IMR-90 (cell line): ENCODE results near the gene NUMA1. TPM values are rescaled to one million over a fixed set of nuclear protein-coding genes. Genes with fewer than 3 reads are reported as not detected.

Source experiments
- ATAC-seq: fragments of 200-7000 bp; cut with Tn5 transposase; 2 replicates; pipeline ENCODE4 v1.9.1; 2020; ENCODE audit warnings: low read depth, mild to moderate bottlenecking, moderate library complexity
- BruUV-seq: library from RNA; stranded (reverse); fragments of 400-500 nt; replicated peaks from 2 replicates; lab custom pipeline; 2021; lab: Mats Ljungman, UMichigan
- CTCF ChIA-PET: fragments of 300-600 bp; formaldehyde crosslinking; extraction: SDS; loops from one replicate; lab custom pipeline; 2021; ENCODE audit warnings: antibody characterized with exemption; lab: Yijun Ruan, JAX
- POLR2A ChIA-PET: fragments of 300-600 bp; sonication (Branson Sonifier 250); formaldehyde crosslinking; loops from one replicate; lab custom pipeline; 2022; ENCODE audit warnings: antibody characterized with exemption; ENCODE audit not compliant: unreplicated experiment; lab: Charles Lee
- DNase-seq: peaks from one replicate; pipeline ENCODE4 v3.0.0; 2013
- H2AFZ ChIP-seq: replicated peaks from 2 replicates; pipeline ENCODE3; 2013; ENCODE audit warnings: low read length, mild to moderate bottlenecking; ENCODE audit not compliant: poor library complexity
- H2AK5ac ChIP-seq: 2 replicates; pipeline ENCODE4 v1.6.1; 2013; ENCODE audit warnings: low read depth, low read length, inconsistent platforms
- H2AK9ac ChIP-seq: replicated peaks from 2 replicates; pipeline ENCODE3; 2013; ENCODE audit warnings: mild to moderate bottlenecking, low read depth, low read length, moderate library complexity; ENCODE audit not compliant: poor library complexity
- H2BK120ac ChIP-seq: 2 replicates; pipeline ENCODE4 v1.6.1; 2013; ENCODE audit warnings: low read depth, low read length, inconsistent platforms
- H2BK15ac ChIP-seq: 3 replicates; pipeline ENCODE4 v1.6.1; 2013; ENCODE audit warnings: low read depth, low read length, inconsistent platforms
- H2BK20ac ChIP-seq: 2 replicates; pipeline ENCODE4 v1.6.1; 2013; ENCODE audit warnings: low read depth, mild to moderate bottlenecking, inconsistent platforms, low read length, moderate library complexity
- H2BK5ac ChIP-seq: 2 replicates; pipeline ENCODE4 v1.6.1; 2013; ENCODE audit warnings: mild to moderate bottlenecking, low read depth, low read length, inconsistent platforms; ENCODE audit not compliant: poor library complexity, severe bottlenecking
- H3K14ac ChIP-seq: replicated peaks from 2 replicates; pipeline ENCODE4 v1.6.1; 2013; ENCODE audit warnings: low read depth, low read length, inconsistent platforms
- H3K18ac ChIP-seq: 2 replicates; pipeline ENCODE4 v1.6.1; 2013; ENCODE audit warnings: low read depth, low read length, control low read depth
- H3K23ac ChIP-seq: 2 replicates; pipeline ENCODE4 v1.6.1; 2013; ENCODE audit warnings: low read depth, low read length, inconsistent platforms
- H3K27ac ChIP-seq: 2 replicates; pipeline ENCODE4 v1.5.1; 2013; ENCODE audit warnings: mild to moderate bottlenecking, control low read depth, low read length; ENCODE audit not compliant: insufficient read depth
- H3K27me3 ChIP-seq: 2 replicates; pipeline ENCODE4 v1.6.1; 2013; ENCODE audit warnings: low read length; ENCODE audit not compliant: control insufficient read depth, insufficient read depth
- H3K36me3 ChIP-seq: 2 replicates; pipeline ENCODE4 v1.6.1; 2013; ENCODE audit warnings: low read length, mixed read lengths; ENCODE audit not compliant: control insufficient read depth, insufficient read depth
- H3K4ac ChIP-seq: 2 replicates; pipeline ENCODE4 v1.6.1; 2013; ENCODE audit warnings: low read depth, low read length, inconsistent platforms
- H3K4me1 ChIP-seq: 2 replicates; pipeline ENCODE4 v1.6.1; 2013; ENCODE audit warnings: low read length, mixed read lengths; ENCODE audit not compliant: control insufficient read depth, insufficient read depth
- H3K4me2 ChIP-seq: 2 replicates; pipeline ENCODE4 v1.6.1; 2013; ENCODE audit warnings: low read depth, mild to moderate bottlenecking, control low read depth, low read length, moderate library complexity
- H3K4me3 ChIP-seq: 2 replicates; pipeline ENCODE4 v1.5.1; 2013; ENCODE audit warnings: low read depth, mild to moderate bottlenecking, control low read depth, low read length, moderate library complexity; ENCODE audit not compliant: insufficient read depth
- H3K56ac ChIP-seq: 2 replicates; pipeline ENCODE4 v1.6.1; 2013; ENCODE audit warnings: low read length, inconsistent platforms; ENCODE audit not compliant: insufficient read depth; ENCODE audit errors: extremely low read depth
- H3K79me1 ChIP-seq, 2 experiments: 2 replicates each; pipeline ENCODE4 v1.6.1; 2013; ENCODE audit warnings: low read length in 2 of 2, inconsistent platforms in 1 of 2, low read depth in 1 of 2
- H3K9ac ChIP-seq: 2 replicates; pipeline ENCODE4 v1.6.1; 2013; ENCODE audit warnings: low read depth, low read length, control low read depth
- H3K9me1 ChIP-seq: 2 replicates; pipeline ENCODE4 v1.6.1; 2013; ENCODE audit warnings: low read length, inconsistent platforms; ENCODE audit not compliant: insufficient read depth
- H3K9me3 ChIP-seq: 2 replicates; pipeline ENCODE4 v1.6.1; 2013; ENCODE audit warnings: low read length; ENCODE audit not compliant: control insufficient read depth, insufficient read depth
- H4K20me1 ChIP-seq: 2 replicates; pipeline ENCODE4 v1.6.1; 2013; ENCODE audit warnings: low read length, inconsistent platforms; ENCODE audit not compliant: insufficient read depth
- H4K5ac ChIP-seq: 2 replicates; pipeline ENCODE4 v1.6.1; 2013; ENCODE audit warnings: mild to moderate bottlenecking, low read depth, low read length, control low read depth
- H4K8ac ChIP-seq, 2 experiments: 2 replicates each; pipeline ENCODE4 v1.6.1; 2013; ENCODE audit warnings: low read depth in 2 of 2, low read length in 2 of 2, control low read depth in 1 of 2, inconsistent platforms in 1 of 2
- H4K91ac ChIP-seq: 2 replicates; pipeline ENCODE4 v1.6.1; 2013; ENCODE audit warnings: low read depth, low read length, inconsistent platforms; ENCODE audit not compliant: insufficient read depth
- BHLHE40 ChIP-seq: fragments of 150-350 bp; IDR thresholded peaks from 2 replicates; pipeline ENCODE4 v1.6.1; 2016; ENCODE audit warnings: mild to moderate bottlenecking, low read depth, low read length
- CEBPB ChIP-seq: IDR thresholded peaks from 2 replicates; pipeline ENCODE4 v1.6.1; 2012; ENCODE audit warnings: low read depth, low read length, improper control_type of control experiment
- CHD1 ChIP-seq: IDR thresholded peaks from 2 replicates; pipeline ENCODE4 v1.6.1; 2012; ENCODE audit warnings: low read depth, low read length, improper control_type of control experiment
- ELK1 ChIP-seq: fragments of 150-350 bp; IDR thresholded peaks from 2 replicates; pipeline ENCODE4 v1.6.1; 2016; ENCODE audit warnings: low read depth, mild to moderate bottlenecking, low read length, moderate library complexity, borderline replicate concordance
- FOS ChIP-seq: fragments of 150-350 bp; IDR thresholded peaks from 2 replicates; pipeline ENCODE4 v1.6.1; 2016; ENCODE audit warnings: low read depth, low read length
- MAFK ChIP-seq: IDR thresholded peaks from 2 replicates; pipeline ENCODE4 v1.6.1; 2012; ENCODE audit warnings: low read depth, low read length, improper control_type of control experiment
- MAZ ChIP-seq: IDR thresholded peaks from 2 replicates; pipeline ENCODE4 v1.6.1; 2012; ENCODE audit warnings: low read depth, mild to moderate bottlenecking, low read length, improper control_type of control experiment, moderate library complexity, borderline replicate concordance
- MXI1 ChIP-seq: IDR thresholded peaks from 2 replicates; pipeline ENCODE4 v1.6.1; 2012; ENCODE audit warnings: low read depth, mild to moderate bottlenecking, low read length, moderate library complexity, borderline replicate concordance
- NFE2L2 ChIP-seq: fragments of 150-350 bp; IDR thresholded peaks from 2 replicates; pipeline ENCODE4 v1.6.1; 2016; ENCODE audit warnings: low read depth, mild to moderate bottlenecking, low read length
- POLR2A ChIP-seq: IDR thresholded peaks from 2 replicates; pipeline ENCODE4 v1.6.1; 2012; ENCODE audit warnings: mild to moderate bottlenecking, low read depth, low read length
- RAD21 ChIP-seq: IDR thresholded peaks from 2 replicates; pipeline ENCODE4 v1.6.1; 2012; ENCODE audit warnings: low read length, improper control_type of control experiment
- RFX5 ChIP-seq: IDR thresholded peaks from 2 replicates; pipeline ENCODE4 v1.8.0; 2012; ENCODE audit warnings: low read depth, mild to moderate bottlenecking, low read length, moderate library complexity
- SMC3 ChIP-seq: fragments of 150-350 bp; IDR thresholded peaks from 2 replicates; pipeline ENCODE4 v1.6.1; 2016; ENCODE audit warnings: low read depth, mild to moderate bottlenecking, antibody characterized with exemption, low read length, moderate library complexity
- USF2 ChIP-seq: fragments of 150-350 bp; IDR thresholded peaks from 2 replicates; pipeline ENCODE4 v1.6.1; 2017; ENCODE audit warnings: mild to moderate bottlenecking, antibody characterized with exemption, low read length, low read depth
- WGBS, 2 experiments: methylation state at CpG; one replicate each; pipeline versions ENCODE4 v1.1.5 to v1.1.7; 2013; ENCODE audit warnings: missing lambda C conversion rate in 2 of 2; ENCODE audit not compliant: insufficient read length in 1 of 2; ENCODE audit errors: extremely low coverage in 2 of 2; 5-methylcytosine and 5-hydroxymethylcytosine counted together
- dilution Hi-C: fragments of 300-500 bp; cut with HindIII; formaldehyde crosslinking; loops from one replicate; pipeline ENCODE4 v1.14.3; 2018; ENCODE audit warnings: low sequenced_read_pairs; ENCODE audit not compliant: unreplicated experiment
- in situ Hi-C: fragments of 300-500 bp; cut with MboI; formaldehyde crosslinking; loops from 3 replicates; pipeline ENCODE4 v1.14.3; 2019; ENCODE audit warnings: low sequenced_read_pairs, inconsistent platforms, mixed read lengths
- intact Hi-C: fragments of 100-400 bp; cut with micrococcal nuclease; formaldehyde crosslinking; loops from 2 replicates; pipeline ENCODE4 v1.10.0; 2022
- polyA plus RNA-seq, 3 experiments: library from polyadenylated mRNA; depleted of rRNA; stranded (reverse); fragments of >200 nt; gene quantifications; 2 replicates each; pipeline ENCODE4 v1.2.3, GENCODE V29; 2012; ENCODE audit warnings: low replicate concordance in 1 of 3
- total RNA-seq: library from RNA; depleted of rRNA; stranded (reverse); fragments of >200 nt; gene quantifications from 2 replicates; pipeline ENCODE4 v1.2.3, GENCODE V29; 2012
- TF ChIP-seq, protein P1 (sequence below): conservative IDR thresholded peaks from 2 replicates; pipeline ENCODE4 v1.5.1; 2012; ENCODE audit warnings: mild to moderate bottlenecking, low read depth, low read length, improper control_type of control experiment

Gene NUMA1
- total and polyA plus RNA-seq, 2 of the 4 experiments (the other 2 are of a cell fraction), result 61.7 to 97.0 TPM

GRCh38 chr11:72048766-72049460 is 31.4 kb downstream of the NUMA1 start:
- Histone ChIP-seq H2BK20ac (no peak overlapping the region), H4K20me1 (no peaks in the 10 kb centered on the region; the same call in 1 of the 2 replicates), H3K27ac (no peak overlapping the region), H3K4me3 (no peak overlapping the region), H3K56ac (no peak overlapping the region), H3K9ac (no peak overlapping the region), H2BK5ac (no peak overlapping the region), H4K5ac (no peak overlapping the region), H3K36me3 (no peaks in the 10 kb centered on the region; the same call in 1 of the 2 replicates), H2BK15ac (no peak overlapping the region), H3K79me1 (peaks cover 44 to 73% of the 10 kb centered on the region in 2 experiments), H3K18ac (no peak overlapping the region), H3K23ac (no peak overlapping the region), H2AK9ac (no peak overlapping the region), H3K9me3 (no peaks in the 10 kb centered on the region), H4K91ac (no peak overlapping the region), H2BK120ac (no peak overlapping the region), H4K8ac (0 out of 4 replicates have a peak overlapping the region, but pooled peaks of 1 of the 2 experiments have one; percentile 11), H3K4ac (no peak overlapping the region), H2AFZ (no peak overlapping the region), H3K4me1 (no peaks in the 10 kb centered on the region), H3K9me1 (peaks cover 5% of the 10 kb centered on the region; the same call in 1 of the 2 replicates), H3K27me3 (no peaks in the 10 kb centered on the region), H3K14ac (no peak overlapping the region), H2AK5ac (no peak overlapping the region), H3K4me2 (no peak overlapping the region)
- DNase-seq (no peak), ATAC-seq (no peak)
- in situ Hi-C loops (no loop called here), dilution Hi-C loops (no loop called here), intact Hi-C loops (no loop called here)
- WGBS, 2 experiments, result no CpG with 5 or more reads among the region's 3 CpGs
- BruUV-seq, result no TSS peak
- ChIA-PET CTCF (no interaction called here), POLR2A (interaction anchor here (0.8 kb wide), 1 partner anchor 11 kb away, joined by 3 read pairs; no protein-coding TSS in a partner anchor)
- no peak for TF ChIP-seq RFX5
- no peak for TF ChIP-seq ELK1
- no peak for TF ChIP-seq CHD1
- TF ChIP-seq FOS, result no peak
- no peak for TF ChIP-seq MAFK
- no peak for TF ChIP-seq CEBPB
- TF ChIP-seq RAD21, result no peak
- no peak for TF ChIP-seq BHLHE40
- no peak for TF ChIP-seq USF2
- TF ChIP-seq MAZ, result no peak
- TF ChIP-seq MXI1, result no peak
- no peak for TF ChIP-seq SMC3
- no peak for TF ChIP-seq NFE2L2
- TF ChIP-seq, protein P1, sequence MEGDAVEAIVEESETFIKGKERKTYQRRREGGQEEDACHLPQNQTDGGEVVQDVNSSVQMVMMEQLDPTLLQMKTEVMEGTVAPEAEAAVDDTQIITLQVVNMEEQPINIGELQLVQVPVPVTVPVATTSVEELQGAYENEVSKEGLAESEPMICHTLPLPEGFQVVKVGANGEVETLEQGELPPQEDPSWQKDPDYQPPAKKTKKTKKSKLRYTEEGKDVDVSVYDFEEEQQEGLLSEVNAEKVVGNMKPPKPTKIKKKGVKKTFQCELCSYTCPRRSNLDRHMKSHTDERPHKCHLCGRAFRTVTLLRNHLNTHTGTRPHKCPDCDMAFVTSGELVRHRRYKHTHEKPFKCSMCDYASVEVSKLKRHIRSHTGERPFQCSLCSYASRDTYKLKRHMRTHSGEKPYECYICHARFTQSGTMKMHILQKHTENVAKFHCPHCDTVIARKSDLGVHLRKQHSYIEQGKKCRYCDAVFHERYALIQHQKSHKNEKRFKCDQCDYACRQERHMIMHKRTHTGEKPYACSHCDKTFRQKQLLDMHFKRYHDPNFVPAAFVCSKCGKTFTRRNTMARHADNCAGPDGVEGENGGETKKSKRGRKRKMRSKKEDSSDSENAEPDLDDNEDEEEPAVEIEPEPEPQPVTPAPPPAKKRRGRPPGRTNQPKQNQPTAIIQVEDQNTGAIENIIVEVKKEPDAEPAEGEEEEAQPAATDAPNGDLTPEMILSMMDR, result no peak
- no peak for TF ChIP-seq POLR2A
